ENCODE results near the gene RNF38. TPM values are rescaled to one million over a fixed set of nuclear protein-coding genes. Genes with fewer than 3 reads are reported as not detected.

RNF38 gene
- total RNA-seq, 1 donor from 2014 or later, result 68.3 TPM

DNA sequence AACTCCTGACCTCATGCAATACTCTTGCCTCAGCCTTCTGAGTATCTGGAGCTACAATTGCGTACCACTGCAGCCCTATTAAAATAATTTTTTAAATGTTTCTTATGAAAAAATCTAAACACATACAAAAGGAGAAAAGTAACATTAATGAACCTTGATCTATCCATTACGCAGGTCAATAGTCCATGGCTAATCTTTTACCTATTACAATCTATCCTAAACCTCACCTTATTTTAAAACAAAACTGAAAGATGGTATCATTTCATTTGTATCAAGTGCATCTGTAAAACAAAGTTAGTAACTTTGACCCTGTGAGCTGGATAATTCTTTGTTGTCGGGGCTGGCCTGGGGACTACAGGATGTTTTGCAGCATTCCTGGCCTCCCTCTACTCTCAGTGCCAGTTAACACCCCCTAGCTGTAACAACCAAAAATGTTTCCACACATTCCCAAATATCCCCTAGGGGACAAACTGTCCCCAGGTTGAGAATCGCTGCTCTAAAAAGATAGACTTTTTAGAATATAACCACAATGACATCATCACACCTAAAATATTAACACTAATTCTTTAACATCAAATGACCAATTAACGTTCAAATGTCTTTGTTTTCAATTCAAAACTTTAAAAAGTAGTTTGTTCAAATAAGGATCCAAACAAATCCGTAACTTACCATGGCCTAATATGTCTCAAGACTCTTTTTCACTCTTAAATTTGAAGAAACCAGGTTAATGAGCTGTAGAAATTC, 54.8 kb downstream of the RNF38 start:
- TF ChIP-seq CTCF (IDR thresholded peaks at IDR 0.05; ENCODE audit: unreplicated experiment), result no peak
- peaks cover 53% of the 10 kb centered on the region for H3K36me3 Mint-ChIP-seq (ENCODE audit: insufficient read depth)
- no peaks in the 10 kb centered on the region for H3K9me3 Mint-ChIP-seq (ENCODE audit: low read depth)
- H3K27me3 Mint-ChIP-seq, result no peaks in the 10 kb centered on the region
- H3K27ac Mint-ChIP-seq, result no peak overlapping the region
- H3K4me3 Mint-ChIP-seq (ENCODE audit: low read depth), result no peak overlapping the region
- H3K4me1 Mint-ChIP-seq (ENCODE audit: low read depth), result no peaks in the 10 kb centered on the region
- no peak for DNase-seq (ENCODE audit: low spot score, unreplicated experiment)

GRCh38 chr9:36341936-36342577, 58.0 kb downstream of the RNF38 start:
- no peaks in the 10 kb centered on the region for H3K9me3 Mint-ChIP-seq (ENCODE audit: low read depth)
- peaks cover 38% of the 10 kb centered on the region for H3K36me3 Mint-ChIP-seq (ENCODE audit: insufficient read depth)

GRCh38 chr9:36337865-36338264, 62.2 kb downstream of the RNF38 start:
- Mint-ChIP-seq H3K9me3 (ENCODE audit: low read depth) (no peaks in the 10 kb centered on the region), H3K4me1 (ENCODE audit: low read depth) (no peaks in the 10 kb centered on the region), H3K36me3 (ENCODE audit: insufficient read depth) (peaks cover 26% of the 10 kb centered on the region), H3K4me3 (ENCODE audit: low read depth) (no peak overlapping the region), H3K27me3 (no peaks in the 10 kb centered on the region), H3K27ac (peak overlapping the region; percentile 77)
- no peak for TF ChIP-seq CTCF (IDR thresholded peaks at IDR 0.05; ENCODE audit: unreplicated experiment)
- no peak for DNase-seq (ENCODE audit: low spot score, unreplicated experiment)

More at GRCh38 chr9:36341936-36342577, 58.0 kb downstream of the RNF38 start:
- H3K27ac Mint-ChIP-seq, result no peak overlapping the region
- no peak for TF ChIP-seq CTCF (IDR thresholded peaks at IDR 0.05; ENCODE audit: unreplicated experiment)
- no peak for DNase-seq (ENCODE audit: low spot score, unreplicated experiment)
- H3K27me3 Mint-ChIP-seq, result no peaks in the 10 kb centered on the region
- H3K4me1 Mint-ChIP-seq (ENCODE audit: low read depth), result no peaks in the 10 kb centered on the region
- no peak overlapping the region for H3K4me3 Mint-ChIP-seq (ENCODE audit: low read depth)

- no peak overlapping the region for H3K27ac Mint-ChIP-seq
- H3K27me3 Mint-ChIP-seq, result no peaks in the 10 kb centered on the region
- peaks cover 22% of the 10 kb centered on the region for H3K36me3 Mint-ChIP-seq (ENCODE audit: insufficient read depth)
- TF ChIP-seq CTCF (IDR thresholded peaks at IDR 0.05; ENCODE audit: unreplicated experiment), result no peak
- no peak for DNase-seq (ENCODE audit: low spot score, unreplicated experiment)
- no peaks in the 10 kb centered on the region for H3K4me1 Mint-ChIP-seq (ENCODE audit: low read depth)
- no peaks in the 10 kb centered on the region for H3K9me3 Mint-ChIP-seq (ENCODE audit: low read depth)
- H3K4me3 Mint-ChIP-seq (ENCODE audit: low read depth), result no peak overlapping the region
These were observed 63.1 kb downstream of the RNF38 start for GRCh38 chr9:36337002-36337401.

DNA sequence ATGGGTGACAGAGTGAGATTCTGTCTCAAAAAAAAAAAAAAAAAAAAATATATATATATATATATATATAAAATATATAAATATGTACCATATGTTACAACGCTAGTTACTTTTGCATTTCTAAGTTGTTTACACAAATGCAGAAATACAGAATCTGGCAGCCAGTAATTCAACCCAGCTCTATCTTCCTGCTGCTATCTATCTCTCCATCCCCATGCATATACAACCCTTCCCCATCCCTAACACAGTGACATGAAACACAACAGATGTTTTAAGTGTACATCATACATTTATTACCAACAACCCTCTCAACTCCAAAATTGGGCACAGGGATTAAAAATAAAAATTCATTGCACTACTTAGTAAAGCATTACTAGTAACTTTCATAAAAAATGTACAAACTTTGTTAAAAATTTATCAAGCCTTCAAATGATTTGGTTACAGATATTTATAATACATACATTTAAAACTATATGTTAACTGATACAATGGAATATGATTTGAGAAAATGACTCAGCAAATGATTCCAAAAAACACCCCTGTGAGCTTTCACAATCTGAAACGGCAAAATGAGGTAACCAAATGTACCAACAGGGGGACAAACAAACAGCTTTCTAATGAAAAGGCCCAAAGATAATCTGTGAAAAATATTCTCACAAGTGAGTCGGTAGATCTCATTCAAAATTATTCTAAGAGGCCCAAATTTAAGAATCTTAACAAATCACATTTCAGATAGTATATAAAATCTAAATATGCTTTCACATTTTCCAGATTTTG, 63.8 kb downstream of the RNF38 start:
- H3K4me3 Mint-ChIP-seq (ENCODE audit: low read depth), result no peak overlapping the region
- H3K9me3 Mint-ChIP-seq (ENCODE audit: low read depth), result no peaks in the 10 kb centered on the region
- no peak for DNase-seq (ENCODE audit: low spot score, unreplicated experiment)
- H3K27ac Mint-ChIP-seq, result no peak overlapping the region
- H3K36me3 Mint-ChIP-seq (ENCODE audit: insufficient read depth), result peaks cover 18% of the 10 kb centered on the region
- H3K4me1 Mint-ChIP-seq (ENCODE audit: low read depth), result no peaks in the 10 kb centered on the region
- peak; percentile 24 for TF ChIP-seq CTCF (IDR thresholded peaks at IDR 0.05; ENCODE audit: unreplicated experiment)
- H3K27me3 Mint-ChIP-seq, result no peaks in the 10 kb centered on the region

All from progenitor cell of endocrine pancreas (in vitro differentiated cells).